ENCODE results near the gene HSD17B11.
"Not testable (repeated sequence)": the region's sequence is repeated elsewhere in the genome, so short reads cannot be mapped to it uniquely, and the experiment has no call there.

Gene HSD17B11

DNA sequence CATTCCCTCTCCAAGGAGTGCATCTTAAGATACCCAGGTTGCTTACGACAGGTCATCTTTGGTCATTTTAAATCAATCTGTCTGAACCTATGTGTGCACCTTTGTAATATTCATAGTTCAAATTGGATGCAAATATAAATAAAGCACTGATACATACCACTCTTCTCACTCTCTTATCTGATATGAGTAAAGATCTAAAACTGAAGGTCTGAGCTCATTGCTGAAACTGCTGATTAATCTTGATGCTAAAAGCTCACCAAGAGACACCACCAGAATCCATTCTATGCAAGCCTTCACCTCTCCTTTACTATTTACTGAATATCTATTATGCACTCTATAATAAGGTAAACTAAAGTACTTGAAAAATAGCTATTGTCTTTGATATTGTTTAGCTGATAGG, 84.9 kb downstream of the HSD17B11 start:
- no peak for DNase-seq (ENCODE audit: low read depth, low spot score)

DNA sequence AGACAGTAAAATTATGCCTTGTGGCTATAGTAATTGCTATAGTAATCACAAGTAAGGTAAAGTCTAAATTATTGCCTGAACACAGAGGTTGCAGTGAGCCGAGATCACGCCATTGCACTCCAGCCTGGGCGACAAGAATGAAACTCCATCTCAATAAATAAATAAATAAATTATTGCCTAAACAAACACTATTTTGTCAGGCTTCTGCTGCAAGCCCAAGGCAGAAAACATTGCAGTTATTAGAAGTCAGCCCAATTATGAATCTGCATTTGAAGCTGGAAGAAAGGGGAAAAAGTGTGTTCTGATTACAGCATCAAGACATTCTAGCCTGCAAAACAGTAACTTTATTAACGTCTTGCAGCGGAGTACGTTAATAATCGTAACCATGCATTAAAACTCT, 85.4 kb downstream of the HSD17B11 start:
- no peak for DNase-seq (ENCODE audit: low read depth, low spot score)

- no peak for DNase-seq (ENCODE audit: low read depth, low spot score)
Measured at GRCh38 chr4:87304745-87305432, 86.1 kb downstream of the HSD17B11 start.

- no peak for DNase-seq (ENCODE audit: low read depth, low spot score)
Measured at GRCh38 chr4:87299898-87300297, 91.1 kb downstream of the HSD17B11 start.

- no peak for DNase-seq (ENCODE audit: low read depth, low spot score)
Measured at GRCh38 chr4:87298362-87298761, 92.6 kb downstream of the HSD17B11 start.

DNA sequence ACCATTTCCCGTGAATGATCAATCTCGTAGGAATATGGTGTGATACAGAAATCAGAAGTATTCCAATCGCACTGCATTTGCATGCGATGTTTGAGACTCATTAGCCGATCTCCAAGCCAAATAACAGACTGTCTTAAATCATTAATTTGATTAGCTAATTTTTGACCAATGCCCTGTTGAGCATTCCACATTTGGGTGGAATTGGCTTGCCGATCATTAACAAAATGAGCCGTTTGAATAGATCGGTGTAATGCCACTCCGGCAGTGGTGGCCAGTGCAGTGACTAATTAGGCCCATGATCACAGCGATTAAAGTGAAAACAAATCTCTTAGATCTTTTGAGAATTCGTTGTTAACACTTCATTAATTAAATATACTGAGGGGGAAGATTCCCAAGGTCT, 96.1 kb downstream of the HSD17B11 start:
- DNase-seq (ENCODE audit: low read depth, low spot score): not testable (repeated sequence)

- not testable (repeated sequence) for DNase-seq (ENCODE audit: low read depth, low spot score)
Measured at GRCh38 chr4:87293889-87294288, 97.1 kb downstream of the HSD17B11 start.

GRCh38 chr4:87286970-87287369, 104.0 kb downstream of the HSD17B11 start:
- DNase-seq (ENCODE audit: low read depth, low spot score): no peak
